OCI-LY3 (cell line): ENCODE data around the gene VPS26C.

ENCODE experiments used
- H2AFZ ChIP-seq: fragments of 200-600, 300-600 bp; shearing (Covaris generic); 2 replicates; pipeline ENCODE4 v1.6.0; 2014; ENCODE audit warnings: antibody characterized with exemption, low read depth, low read length
- H3K27ac ChIP-seq: fragments of 200-600, 300-600 bp; sonication (generic); 2 replicates; pipeline ENCODE4 v1.5.1; 2014; ENCODE audit warnings: mild to moderate bottlenecking, low read length, moderate library complexity, mixed read lengths
- H3K27me3 ChIP-seq: fragments of 200-600, 300-600 bp; sonication (generic); 2 replicates; pipeline ENCODE4 v1.6.1; 2014; ENCODE audit warnings: low read depth, low read length, mixed read lengths
- H3K36me3 ChIP-seq: fragments of 200-600, 300-600 bp; sonication (generic); replicated peaks from 2 replicates; pipeline ENCODE3; 2014; ENCODE audit warnings: low read depth, low read length, mixed read lengths
- H3K4me1 ChIP-seq: fragments of 300-600, 200-600 bp; sonication (generic); 2 replicates; pipeline ENCODE4 v1.6.1; 2014; ENCODE audit warnings: low read length, mixed read lengths
- H3K4me2 ChIP-seq: fragments of 200-600, 300-600 bp; sonication (generic); 2 replicates; pipeline ENCODE4 v1.6.1; 2014; ENCODE audit warnings: low read length, mixed read lengths
- H3K4me3 ChIP-seq: fragments of 300-600, 200-600 bp; sonication (generic); 2 replicates; pipeline ENCODE4 v1.5.1; 2014; ENCODE audit warnings: antibody characterized with exemption, mild to moderate bottlenecking, low read length, moderate library complexity
- H3K79me2 ChIP-seq: fragments of 300-600, 200-600 bp; shearing (Covaris generic); 2 replicates; pipeline ENCODE4 v1.6.1; 2014; ENCODE audit warnings: mild to moderate bottlenecking, low read length, mixed read lengths
- H3K9ac ChIP-seq: fragments of 300-600, 200-600 bp; shearing (Covaris generic); 2 replicates; pipeline ENCODE4 v1.6.0; 2014; ENCODE audit warnings: mild to moderate bottlenecking, low read length, moderate library complexity
- H3K9me3 ChIP-seq: fragments of 200-600, 300-600 bp; shearing (Covaris generic); 2 replicates; pipeline ENCODE4 v1.6.1; 2014; ENCODE audit warnings: low read length, mixed read lengths; ENCODE audit not compliant: insufficient read depth
- H4K20me1 ChIP-seq: fragments of 200-600, 300-600 bp; sonication (generic); 2 replicates; pipeline ENCODE4 v1.6.1; 2016; ENCODE audit warnings: low read length, mixed read lengths; ENCODE audit not compliant: insufficient read depth
- CTCF ChIP-seq: fragments of 200-600, 300-600 bp; sonication (generic); IDR thresholded peaks from 2 replicates; pipeline ENCODE4 v1.5.1; 2014; ENCODE audit warnings: antibody characterized with exemption, low read length, low read depth
- EZH2phosphoT487 ChIP-seq: fragments of 200-600 bp; shearing (Covaris generic); IDR thresholded peaks from 2 replicates; pipeline ENCODE4 v1.6.1; 2018; ENCODE audit warnings: antibody characterized with exemption, mixed run types, low read depth

The VPS26C gene

GRCh38 chr21:37220981-37221664 is 46.0 kb downstream of the VPS26C start:
- peaks cover 6% of the 10 kb centered on the region; the same call in 1 of the 2 replicates for H3K4me1 ChIP-seq

GRCh38 chr21:37220433-37220980 is 46.6 kb downstream of the VPS26C start:
- peak overlapping the region; percentile 74 for H3K9ac ChIP-seq
- peak overlapping the region; percentile 89 for H3K4me2 ChIP-seq
- H3K4me3 ChIP-seq, result peak overlapping the region; percentile 83
- TF ChIP-seq EZH2phosphoT487 (no peak), CTCF (no peak)
- H3K9me3 ChIP-seq, result no peaks in the 10 kb centered on the region
- H3K79me2 ChIP-seq, result peaks cover 9% of the 10 kb centered on the region
- peak overlapping the region; percentile 67; the same call in 1 of the 2 replicates for H2AFZ ChIP-seq
- peaks cover 6% of the 10 kb centered on the region for H3K36me3 ChIP-seq
- H4K20me1 ChIP-seq, result no peaks in the 10 kb centered on the region
- H3K4me1 ChIP-seq, result peaks cover 6% of the 10 kb centered on the region; the same call in 1 of the 2 replicates
- H3K27me3 ChIP-seq, result no peaks in the 10 kb centered on the region
- H3K27ac ChIP-seq, result no peak overlapping the region

More at GRCh38 chr21:37220981-37221664, 46.0 kb downstream of the VPS26C start:
- Histone ChIP-seq H3K9me3 (no peaks in the 10 kb centered on the region), H2AFZ (peak overlapping the region; percentile 67), H3K9ac (peak overlapping the region; percentile 74), H3K36me3 (peaks cover 6% of the 10 kb centered on the region), H3K79me2 (peaks cover 9% of the 10 kb centered on the region), H3K4me2 (peak overlapping the region; percentile 89), H3K27me3 (no peaks in the 10 kb centered on the region), H4K20me1 (no peaks in the 10 kb centered on the region), H3K4me3 (peak overlapping the region; percentile 83), H3K27ac (peak overlapping the region; percentile 57)
- TF ChIP-seq CTCF (peak; percentile 57), EZH2phosphoT487 (no peak)

- no peak overlapping the region for H3K9ac ChIP-seq
- peaks cover 6% of the 10 kb centered on the region; the same call in 1 of the 2 replicates for H3K4me1 ChIP-seq
- peaks cover 9% of the 10 kb centered on the region for H3K79me2 ChIP-seq
- H3K9me3 ChIP-seq, result no peaks in the 10 kb centered on the region
- H3K4me3 ChIP-seq, result peak overlapping the region; percentile 83
- H3K27ac ChIP-seq, result no peak overlapping the region
- H3K27me3 ChIP-seq, result no peaks in the 10 kb centered on the region
- no peak for TF ChIP-seq EZH2phosphoT487
- TF ChIP-seq CTCF, result no peak
- H3K36me3 ChIP-seq, result peaks cover 6% of the 10 kb centered on the region
- peak overlapping the region; percentile 89 for H3K4me2 ChIP-seq
- no peak overlapping the region; the same call in 1 of the 2 replicates for H2AFZ ChIP-seq
- no peaks in the 10 kb centered on the region for H4K20me1 ChIP-seq
These were observed 47.2 kb downstream of the VPS26C start for GRCh38 chr21:37219761-37220432.

GRCh38 chr21:37214952-37215351 is 52.2 kb downstream of the VPS26C start:
- H3K79me2 ChIP-seq, result no peaks in the 10 kb centered on the region
- TF ChIP-seq EZH2phosphoT487, result no peak
- TF ChIP-seq CTCF, result no peak

More at GRCh38 chr21:37214952-37215351, 52.2 kb downstream of the VPS26C start:
- Histone ChIP-seq H3K4me1 (no peaks in the 10 kb centered on the region), H3K4me2 (no peak overlapping the region), H3K27me3 (no peaks in the 10 kb centered on the region), H3K9ac (no peak overlapping the region), H2AFZ (no peak overlapping the region), H3K9me3 (no peaks in the 10 kb centered on the region), H3K36me3 (no peaks in the 10 kb centered on the region), H4K20me1 (no peaks in the 10 kb centered on the region), H3K27ac (no peak overlapping the region), H3K4me3 (no peak overlapping the region)
